ENCODE data around the gene ADAP1.

The ADAP1 gene

DNA sequence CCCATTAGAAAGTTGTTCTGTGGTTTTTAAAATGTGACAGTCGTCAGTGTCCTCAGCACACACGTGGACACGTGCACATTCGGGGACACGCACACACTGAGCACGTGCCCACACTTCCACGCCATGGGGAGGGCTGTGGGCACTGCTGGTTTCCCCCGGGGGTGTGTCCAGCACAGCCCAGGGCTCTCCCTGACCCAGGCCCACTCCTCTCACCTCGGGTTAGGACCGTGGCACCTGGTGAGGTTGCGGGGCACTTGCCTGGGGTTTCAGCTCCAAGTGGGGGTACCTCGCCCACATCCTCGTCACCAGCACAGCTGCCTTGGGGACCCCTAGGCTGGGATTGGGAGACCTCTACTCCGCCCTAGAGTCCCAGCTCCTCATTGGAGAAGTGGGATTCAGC is 57.4 kb downstream of the ADAP1 start:
- no peak for DNase-seq (ENCODE audit: low read depth)
- TF ChIP-seq, protein P1, sequence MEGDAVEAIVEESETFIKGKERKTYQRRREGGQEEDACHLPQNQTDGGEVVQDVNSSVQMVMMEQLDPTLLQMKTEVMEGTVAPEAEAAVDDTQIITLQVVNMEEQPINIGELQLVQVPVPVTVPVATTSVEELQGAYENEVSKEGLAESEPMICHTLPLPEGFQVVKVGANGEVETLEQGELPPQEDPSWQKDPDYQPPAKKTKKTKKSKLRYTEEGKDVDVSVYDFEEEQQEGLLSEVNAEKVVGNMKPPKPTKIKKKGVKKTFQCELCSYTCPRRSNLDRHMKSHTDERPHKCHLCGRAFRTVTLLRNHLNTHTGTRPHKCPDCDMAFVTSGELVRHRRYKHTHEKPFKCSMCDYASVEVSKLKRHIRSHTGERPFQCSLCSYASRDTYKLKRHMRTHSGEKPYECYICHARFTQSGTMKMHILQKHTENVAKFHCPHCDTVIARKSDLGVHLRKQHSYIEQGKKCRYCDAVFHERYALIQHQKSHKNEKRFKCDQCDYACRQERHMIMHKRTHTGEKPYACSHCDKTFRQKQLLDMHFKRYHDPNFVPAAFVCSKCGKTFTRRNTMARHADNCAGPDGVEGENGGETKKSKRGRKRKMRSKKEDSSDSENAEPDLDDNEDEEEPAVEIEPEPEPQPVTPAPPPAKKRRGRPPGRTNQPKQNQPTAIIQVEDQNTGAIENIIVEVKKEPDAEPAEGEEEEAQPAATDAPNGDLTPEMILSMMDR (IDR thresholded peaks at IDR 0.05; ENCODE audit: low read depth, low read length, missing control alignments): no peak
- H3K4me3 ChIP-seq (ENCODE audit: low read depth, low read length): no peak overlapping the region
- in situ Hi-C loops (cut with HindIII; ENCODE audit: low sequenced_read_pairs): no loop called here

DNA sequence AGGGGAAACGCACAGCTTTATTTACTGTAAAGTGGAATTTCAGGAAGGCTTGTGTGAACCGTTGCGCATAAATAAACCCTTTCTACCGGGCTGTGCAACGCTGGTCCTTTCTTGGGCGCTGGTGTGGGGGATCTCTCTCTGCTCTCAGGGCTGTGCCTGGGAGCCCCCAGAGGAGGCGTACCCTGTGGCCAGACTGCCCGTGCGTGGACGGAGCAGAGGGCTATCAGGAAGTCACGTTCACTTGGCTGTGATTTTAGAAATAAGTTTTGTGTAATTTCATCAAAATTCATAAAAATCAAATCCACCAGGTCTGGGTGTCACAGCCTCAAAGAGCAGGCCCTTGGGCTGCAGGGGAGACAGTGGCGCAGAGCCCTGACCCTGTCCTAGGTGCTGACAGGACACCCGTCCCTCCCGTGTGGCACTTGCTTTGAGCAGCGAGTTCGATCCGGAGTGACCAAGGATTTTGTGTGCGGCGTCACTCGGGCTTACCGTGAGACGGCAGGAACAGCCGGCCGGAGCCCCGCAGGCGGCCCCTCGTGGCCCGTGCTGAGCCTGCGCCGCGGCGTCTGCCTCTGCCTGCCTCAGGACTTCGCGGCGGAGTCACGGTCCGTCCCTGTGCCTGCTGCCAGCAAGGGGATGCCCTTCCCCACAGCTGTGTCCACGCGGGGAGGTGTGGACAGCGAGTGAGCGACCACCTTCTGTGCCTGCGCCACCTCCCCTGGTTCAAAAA is 58.0 kb downstream of the ADAP1 start:
- DNase-seq (ENCODE audit: low read depth): no peak
- in situ Hi-C loops (cut with HindIII; ENCODE audit: low sequenced_read_pairs): no loop called here

DNA sequence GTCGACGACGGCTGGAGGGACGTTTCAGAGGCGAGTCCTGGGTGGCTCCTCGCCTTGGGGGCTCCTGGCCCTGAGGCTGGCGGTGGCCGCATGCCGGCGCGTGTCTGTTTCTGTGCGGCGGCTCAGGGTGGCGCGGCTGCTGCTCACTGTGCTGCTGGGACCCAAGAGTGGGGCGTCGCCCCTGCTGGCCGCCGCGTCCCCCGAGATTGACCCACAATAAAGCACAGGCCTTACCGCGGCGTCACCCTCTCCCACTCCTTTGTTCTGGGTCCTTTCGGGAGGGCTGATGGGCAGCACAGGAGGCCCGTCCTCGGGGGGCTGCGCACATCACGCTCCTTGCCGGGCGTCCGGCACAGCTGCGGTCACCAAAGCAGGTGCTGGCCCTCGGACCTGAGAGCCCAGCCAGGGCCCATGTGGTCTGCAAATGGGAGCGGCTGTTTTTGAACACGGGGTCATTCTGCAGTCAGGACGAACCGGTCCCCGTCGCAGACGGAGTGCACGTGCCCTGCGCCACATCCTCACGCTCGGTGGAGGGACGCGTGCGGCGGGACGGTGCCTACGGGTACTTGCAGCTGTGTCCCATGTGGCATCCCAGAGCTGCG is 58.9 kb downstream of the ADAP1 start:
- no peak for DNase-seq (ENCODE audit: low read depth)
- TF ChIP-seq, protein P1 (IDR thresholded peaks at IDR 0.05; ENCODE audit: low read depth, low read length, missing control alignments): no peak
- H3K4me3 ChIP-seq (ENCODE audit: low read depth, low read length): no peak overlapping the region
- in situ Hi-C loops (cut with HindIII; ENCODE audit: low sequenced_read_pairs): no loop called here

More for the DNA sequence above, 58.0 kb downstream of the ADAP1 start:
- TF ChIP-seq, protein P1 (IDR thresholded peaks at IDR 0.05; ENCODE audit: low read depth, low read length, missing control alignments): no peak
- no peak overlapping the region for H3K4me3 ChIP-seq (ENCODE audit: low read depth, low read length)

DNA sequence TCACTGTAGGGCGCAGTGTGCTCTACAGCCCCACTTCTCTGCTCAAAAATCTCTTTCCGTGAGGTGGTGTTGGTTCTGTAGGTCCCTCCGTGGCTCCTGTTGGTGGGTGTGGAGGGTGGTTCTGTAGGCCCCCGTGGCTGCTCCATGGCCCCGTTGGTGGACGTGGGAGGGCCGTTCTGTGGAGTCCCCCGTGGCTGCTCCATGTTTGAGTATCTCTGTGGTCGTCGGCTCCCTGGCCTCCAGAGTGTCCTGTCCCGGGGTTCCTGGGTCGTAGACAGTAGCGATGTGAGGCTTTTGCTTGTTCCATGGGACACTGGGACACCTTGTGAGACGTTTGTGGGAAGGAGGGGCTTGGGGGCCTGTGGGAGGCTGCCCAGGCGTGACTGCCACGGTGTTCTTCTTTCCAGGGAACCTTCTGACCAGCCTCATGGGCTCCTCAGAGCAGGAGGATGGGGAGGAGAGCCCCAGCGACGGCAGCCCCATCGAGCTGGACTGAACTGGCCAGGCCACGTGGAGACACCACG is 59.5 kb downstream of the ADAP1 start:
- no peak for DNase-seq (ENCODE audit: low read depth)
- TF ChIP-seq, protein P1 (IDR thresholded peaks at IDR 0.05; ENCODE audit: low read depth, low read length, missing control alignments): no peak
- in situ Hi-C loops (cut with HindIII; ENCODE audit: low sequenced_read_pairs): loop anchor here (5.0 kb wide), 1 partner anchor 108 kb away; no protein-coding TSS in a partner anchor

DNA sequence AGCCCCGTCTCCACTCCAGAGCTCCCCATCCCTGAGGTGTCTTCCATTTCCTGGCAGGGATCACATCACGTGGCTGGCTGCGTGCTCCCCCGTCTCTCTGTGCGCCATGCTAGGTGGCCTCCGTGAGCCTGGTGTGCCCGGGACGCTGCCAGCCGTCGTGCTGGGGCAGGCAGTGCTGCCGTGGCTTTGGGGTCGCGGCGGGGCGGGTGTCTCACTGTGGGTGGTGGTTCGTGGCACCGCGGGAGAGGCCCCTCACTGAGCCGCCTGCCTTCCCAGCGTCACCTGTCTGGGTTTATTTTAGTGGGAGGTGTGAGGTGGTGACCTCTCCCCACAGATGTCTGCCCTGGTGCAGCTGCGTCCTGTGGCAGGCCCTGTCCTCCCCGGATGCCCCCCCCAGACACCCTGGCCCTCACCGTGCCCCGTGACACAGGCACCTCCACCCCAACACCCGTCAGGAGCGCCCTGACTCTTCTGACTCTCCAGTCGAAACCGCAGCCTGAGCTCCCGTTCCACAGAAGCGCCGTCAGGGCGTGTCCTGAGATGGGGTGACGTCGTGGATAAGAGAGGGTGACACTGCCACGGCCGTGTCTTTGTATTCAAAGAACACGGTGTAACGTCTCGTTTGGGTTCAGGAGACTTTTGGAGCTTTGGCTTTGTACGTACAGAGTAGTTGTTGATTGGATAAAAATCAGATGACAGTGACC is 60.2 kb downstream of the ADAP1 start:
- no peak for DNase-seq (ENCODE audit: low read depth)
- in situ Hi-C loops (cut with HindIII; ENCODE audit: low sequenced_read_pairs): loop anchor here (5.0 kb wide), 1 partner anchor 107 kb away; no protein-coding TSS in a partner anchor
- no peak overlapping the region for H3K4me3 ChIP-seq (ENCODE audit: low read depth, low read length)
- TF ChIP-seq, protein P1 (IDR thresholded peaks at IDR 0.05; ENCODE audit: low read depth, low read length, missing control alignments): no peak

More for the DNA sequence above, 59.5 kb downstream of the ADAP1 start:
- no peak overlapping the region for H3K4me3 ChIP-seq (ENCODE audit: low read depth, low read length)

DNA sequence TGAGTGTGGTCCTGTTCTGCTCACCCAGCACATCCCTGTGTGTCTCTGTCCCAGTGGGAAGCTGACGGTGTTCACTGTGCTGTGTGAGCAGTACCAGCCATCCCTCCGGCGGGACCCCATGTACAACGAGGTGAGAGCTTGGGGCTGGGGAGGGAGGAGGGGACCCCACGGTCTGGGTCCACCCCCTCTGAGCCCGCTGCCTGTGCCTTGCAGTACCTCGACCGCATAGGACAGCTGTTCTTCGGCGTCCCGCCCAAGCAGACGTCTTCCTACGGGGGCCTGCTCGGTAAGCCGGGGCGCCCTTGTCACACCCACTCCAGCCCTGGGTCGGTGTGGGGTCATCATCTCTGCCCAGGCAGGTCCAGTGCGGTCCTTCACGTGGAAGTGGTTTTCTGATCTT is 60.8 kb downstream of the ADAP1 start:
- TF ChIP-seq, protein P1 (IDR thresholded peaks at IDR 0.05; ENCODE audit: low read depth, low read length, missing control alignments): no peak
- in situ Hi-C loops (cut with HindIII; ENCODE audit: low sequenced_read_pairs): loop anchor here (5.0 kb wide), 1 partner anchor 106 kb away; no protein-coding TSS in a partner anchor
- DNase-seq (ENCODE audit: low read depth): no peak
- no peak overlapping the region for H3K4me3 ChIP-seq (ENCODE audit: low read depth, low read length)

Measured in astrocyte of the cerebellum (primary cell).